Testis (tissue), 2 donors: Measurements from ENCODE around the gene NME7.

Experiments used
- CTCF ChIP-seq, 3 experiments: fragments of 450-650 bp in 2 of 3; fragments of 200-600 bp in 1 of 3; sonication (generic) in 1 of 3; IDR thresholded peaks; one replicate each; pipeline ENCODE4 v1.5.1; 2016 to 2019; ENCODE audit warnings: antibody characterized with exemption in 3 of 3, mild to moderate bottlenecking in 2 of 3, moderate library complexity in 1 of 3
- POLR2A ChIP-seq: fragments of 450-650 bp; IDR thresholded peaks from one replicate; pipeline ENCODE4 v1.6.1; 2017; ENCODE audit warnings: antibody characterized with exemption, mild to moderate bottlenecking, moderate library complexity

- TF ChIP-seq CTCF (IDR thresholded peaks at IDR 0.05) (no peak), POLR2A (no peak)
These were observed 48.9 kb downstream of the NME7 start for GRCh38 chr1:169318536-169319244.
